AG09309 (cell line): ENCODE data around the gene TMEM30A.

Source experiments
- DNase-seq: peaks from one replicate; pipeline ENCODE4 v3.0.0-alpha.2; 2010; ENCODE audit warnings: low read depth
- H3K4me3 ChIP-seq: 2 replicates; pipeline ENCODE4 v1.5.1; 2011; ENCODE audit warnings: mild to moderate bottlenecking, low read depth, low read length, moderate library complexity; ENCODE audit not compliant: control insufficient read depth
- TF ChIP-seq, protein P1 (sequence below): IDR thresholded peaks from 2 replicates; pipeline ENCODE4 v1.5.1; 2011; ENCODE audit warnings: mild to moderate bottlenecking, low read depth, low read length, inconsistent platforms; ENCODE audit not compliant: insufficient read depth, control insufficient read depth; ENCODE audit errors: missing control alignments

TMEM30A gene

DNA sequence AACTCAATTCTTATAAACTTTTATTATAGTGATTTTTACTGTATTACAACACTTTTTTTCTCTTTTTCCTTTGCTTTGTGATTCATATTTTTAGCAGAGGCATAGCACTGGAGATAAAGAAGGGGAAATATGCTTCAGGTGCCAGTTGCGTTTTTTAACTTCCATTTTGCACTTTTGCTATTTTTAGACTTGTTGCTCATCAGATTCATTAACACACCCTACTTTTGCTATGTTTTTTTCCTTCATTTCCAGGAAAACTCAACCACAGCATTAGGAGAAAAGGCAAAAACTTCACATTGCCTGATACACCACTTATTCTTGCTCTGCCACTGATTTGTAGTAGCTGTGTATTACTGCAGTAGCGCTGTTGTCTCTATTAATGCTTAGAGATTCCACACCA lies 8.0 kb upstream of the TMEM30A start:
- DNase-seq: no peak
- TF ChIP-seq, protein P1, sequence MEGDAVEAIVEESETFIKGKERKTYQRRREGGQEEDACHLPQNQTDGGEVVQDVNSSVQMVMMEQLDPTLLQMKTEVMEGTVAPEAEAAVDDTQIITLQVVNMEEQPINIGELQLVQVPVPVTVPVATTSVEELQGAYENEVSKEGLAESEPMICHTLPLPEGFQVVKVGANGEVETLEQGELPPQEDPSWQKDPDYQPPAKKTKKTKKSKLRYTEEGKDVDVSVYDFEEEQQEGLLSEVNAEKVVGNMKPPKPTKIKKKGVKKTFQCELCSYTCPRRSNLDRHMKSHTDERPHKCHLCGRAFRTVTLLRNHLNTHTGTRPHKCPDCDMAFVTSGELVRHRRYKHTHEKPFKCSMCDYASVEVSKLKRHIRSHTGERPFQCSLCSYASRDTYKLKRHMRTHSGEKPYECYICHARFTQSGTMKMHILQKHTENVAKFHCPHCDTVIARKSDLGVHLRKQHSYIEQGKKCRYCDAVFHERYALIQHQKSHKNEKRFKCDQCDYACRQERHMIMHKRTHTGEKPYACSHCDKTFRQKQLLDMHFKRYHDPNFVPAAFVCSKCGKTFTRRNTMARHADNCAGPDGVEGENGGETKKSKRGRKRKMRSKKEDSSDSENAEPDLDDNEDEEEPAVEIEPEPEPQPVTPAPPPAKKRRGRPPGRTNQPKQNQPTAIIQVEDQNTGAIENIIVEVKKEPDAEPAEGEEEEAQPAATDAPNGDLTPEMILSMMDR: no peak
- H3K4me3 ChIP-seq: no peak overlapping the region

DNA sequence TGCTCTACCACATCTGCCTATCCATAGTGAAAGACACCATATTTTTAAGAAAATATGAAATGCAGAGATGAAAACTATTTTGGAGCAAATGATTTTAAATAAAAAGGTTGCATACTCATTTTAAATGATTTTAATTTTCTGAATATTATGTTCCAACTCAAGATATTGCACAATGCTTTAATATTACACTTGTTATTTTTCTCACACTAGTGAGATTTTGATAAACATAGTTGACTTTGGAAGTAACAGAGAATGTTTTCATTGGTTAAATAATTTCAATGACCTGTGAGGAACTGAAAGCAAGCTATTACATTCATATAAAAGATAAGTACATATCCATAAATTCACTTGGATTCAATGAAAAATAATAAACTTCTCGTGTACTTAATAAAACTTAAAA lies 7.2 kb upstream of the TMEM30A start:
- TF ChIP-seq, protein P1: no peak
- no peak overlapping the region for H3K4me3 ChIP-seq
- DNase-seq: no peak

DNA sequence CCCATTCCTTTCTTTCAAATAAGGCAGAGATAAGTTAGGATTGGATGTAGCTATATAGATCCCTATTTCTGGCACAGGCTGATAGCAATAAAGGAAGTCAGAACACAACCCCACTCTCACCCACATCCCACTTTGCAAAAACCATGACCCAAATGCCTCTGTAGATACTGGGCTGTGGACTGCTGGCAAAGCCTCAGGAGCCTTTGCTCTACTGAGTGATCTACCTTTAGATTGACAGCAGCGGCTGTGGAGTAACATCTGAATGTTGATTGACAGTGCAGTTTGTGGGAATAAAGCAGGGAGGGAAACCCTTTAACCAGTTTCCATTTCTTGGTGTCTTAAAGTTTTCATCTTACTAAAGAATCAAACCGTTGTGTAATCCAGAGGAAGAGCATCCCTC lies 6.7 kb upstream of the TMEM30A start:
- H3K4me3 ChIP-seq: no peak overlapping the region
- DNase-seq: no peak
- TF ChIP-seq, protein P1: no peak

DNA sequence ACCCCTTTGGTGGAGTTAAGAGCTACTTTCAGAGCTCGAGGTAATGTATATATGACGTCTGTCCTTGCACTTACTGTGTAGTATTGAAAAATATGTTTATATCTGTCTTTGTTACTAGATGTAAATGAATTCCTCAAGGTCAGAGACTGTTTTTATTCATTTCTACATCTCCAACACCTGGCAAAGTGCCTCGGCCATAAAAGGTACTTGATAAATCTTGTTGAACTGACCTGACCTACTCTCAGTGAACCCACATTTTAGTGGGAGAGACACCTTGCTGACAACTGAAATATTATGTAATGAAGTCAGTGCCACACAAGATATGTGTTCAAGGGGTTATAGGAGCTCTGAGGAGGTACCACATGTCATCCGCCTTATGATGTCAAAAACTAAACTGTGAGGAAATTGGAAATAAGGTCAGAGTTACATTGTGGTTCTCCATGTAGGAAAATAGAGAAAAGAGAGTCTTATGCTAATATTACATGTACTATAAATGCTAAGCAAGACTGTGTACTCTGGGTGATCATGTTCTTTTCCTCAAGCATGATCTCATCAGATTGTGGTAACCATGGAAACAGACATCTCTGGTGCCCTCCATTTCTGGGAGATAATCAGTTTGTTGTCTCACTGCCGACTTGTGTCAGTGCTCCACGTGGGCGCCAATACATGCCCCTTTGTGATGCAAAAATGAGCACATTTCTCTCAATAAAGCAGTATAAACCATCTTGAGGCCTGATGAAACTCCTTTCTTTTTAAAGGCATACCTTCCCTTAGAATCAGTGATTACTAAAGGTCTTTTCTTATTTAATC lies 5.7 kb upstream of the TMEM30A start:
- TF ChIP-seq, protein P1: no peak

GRCh38 chr6:75288023-75288422 lies 3.4 kb upstream of the TMEM30A start:
- no peak overlapping the region for H3K4me3 ChIP-seq
- no peak for DNase-seq
- TF ChIP-seq, protein P1: no peak

More for the DNA sequence above, 5.7 kb upstream of the TMEM30A start:
- DNase-seq: no peak
- H3K4me3 ChIP-seq: no peak overlapping the region

DNA sequence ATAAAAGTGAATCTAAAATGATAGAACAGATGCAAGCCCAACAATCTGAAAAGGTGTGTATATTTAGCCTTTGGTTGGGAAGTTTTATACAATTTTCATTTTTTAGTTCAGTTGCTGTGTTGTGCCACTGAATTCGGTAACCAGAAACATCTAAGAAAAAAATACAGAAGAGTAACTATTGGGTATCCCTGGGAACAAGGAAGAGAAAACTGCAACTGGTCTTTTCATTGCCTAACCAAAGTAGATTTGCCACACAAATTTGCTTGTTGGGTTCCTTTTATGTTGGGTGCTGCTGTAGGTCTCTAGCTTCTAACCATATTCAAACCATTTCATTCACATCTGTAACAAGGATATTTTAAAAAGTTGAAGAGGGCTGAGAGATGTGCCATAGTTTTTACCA lies 2.8 kb upstream of the TMEM30A start:
- DNase-seq: no peak
- TF ChIP-seq, protein P1: no peak
- no peak overlapping the region for H3K4me3 ChIP-seq

GRCh38 chr6:75286955-75287354 lies 2.4 kb upstream of the TMEM30A start:
- TF ChIP-seq, protein P1: no peak
- no peak overlapping the region for H3K4me3 ChIP-seq
- DNase-seq: no peak
